ENCODE results near the gene RBBP8. TPM values are rescaled to one million over a fixed set of nuclear protein-coding genes. Genes with fewer than 3 reads are reported as not detected.
"Not testable (repeated sequence)": the region's sequence is repeated elsewhere in the genome, so short reads cannot be mapped to it uniquely, and the experiment has no call there.

RBBP8 gene
- polyA plus RNA-seq, 1 experiment: 11.0 TPM

DNA sequence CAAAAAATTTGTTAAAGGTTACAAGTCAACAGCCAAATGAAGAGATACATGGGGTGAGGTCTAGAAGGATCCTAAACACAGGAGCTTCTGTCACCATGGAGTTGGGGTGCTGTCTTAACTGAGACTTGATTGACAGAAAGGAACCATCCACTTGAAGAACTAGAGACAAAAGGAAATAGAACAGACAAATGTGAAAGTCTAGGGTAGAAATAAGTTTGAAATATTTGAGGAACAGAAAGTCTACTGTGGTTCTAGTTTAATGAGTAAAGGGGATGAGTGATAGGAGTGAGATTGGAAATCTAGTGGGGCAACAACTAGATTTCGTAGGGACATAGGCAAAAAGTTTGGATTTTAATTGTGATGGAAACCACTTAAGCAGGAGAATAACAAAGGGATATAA, 18.7 kb downstream of the RBBP8 start:
- no peak for TF ChIP-seq CTCF (IDR thresholded peaks at IDR 0.05; ENCODE audit: insufficient read depth, low read depth, low read length)
- H3K4me3 ChIP-seq (ENCODE audit: low read depth, low read length): no peak overlapping the region
- no peaks in the 10 kb centered on the region for H3K27me3 ChIP-seq (ENCODE audit: control insufficient read depth, insufficient read depth, low read length)
- ChIA-PET CTCF (interaction anchor here (1.3 kb wide), 1 partner anchor 21 kb away, joined by 4 read pairs; no protein-coding TSS in a partner anchor), POLR2A (no interaction called here)
- no peaks in the 10 kb centered on the region; the same call in 1 of the 2 replicates for H3K36me3 ChIP-seq (ENCODE audit: control insufficient read depth, insufficient read depth, low read length)
- no peak for DNase-seq (ENCODE audit: low read depth)

DNA sequence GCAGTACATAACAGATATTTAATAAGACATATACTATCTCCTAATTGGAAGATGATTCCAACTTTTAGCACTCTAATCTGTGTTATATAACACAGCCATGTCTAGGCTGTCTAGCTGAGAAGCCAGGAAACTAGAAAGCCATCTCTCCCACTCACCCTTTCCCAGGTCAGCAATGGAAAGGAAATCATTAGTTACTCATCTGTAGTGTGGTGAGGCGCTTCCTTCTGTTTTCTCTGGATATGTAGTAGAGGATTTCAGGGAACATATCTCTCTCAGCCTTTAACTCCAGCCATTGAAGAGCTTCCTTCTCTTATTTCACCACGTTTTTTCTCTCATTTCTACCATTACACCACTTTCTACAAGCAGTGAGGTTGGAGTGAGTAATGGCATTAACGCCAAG, 19.4 kb downstream of the RBBP8 start:
- ChIA-PET CTCF (no interaction called here), POLR2A (no interaction called here)
- Histone ChIP-seq H3K27me3 (ENCODE audit: control insufficient read depth, insufficient read depth, low read length) (no peaks in the 10 kb centered on the region), H3K4me3 (ENCODE audit: low read depth, low read length) (no peak overlapping the region), H3K36me3 (ENCODE audit: control insufficient read depth, insufficient read depth, low read length) (no peaks in the 10 kb centered on the region; the same call in 1 of the 2 replicates)
- TF ChIP-seq CTCF (IDR thresholded peaks at IDR 0.05; ENCODE audit: insufficient read depth, low read depth, low read length): no peak
- no peak for DNase-seq (ENCODE audit: low read depth)

- H3K4me3 ChIP-seq (ENCODE audit: low read depth, low read length); DNase-seq (ENCODE audit: low read depth); POLR2A ChIA-PET; H3K36me3 ChIP-seq (ENCODE audit: control insufficient read depth, insufficient read depth, low read length); CTCF ChIA-PET; H3K27me3 ChIP-seq (ENCODE audit: control insufficient read depth, insufficient read depth, low read length): not testable (repeated sequence)
These were observed 20.9 kb downstream of the RBBP8 start for GRCh38 chr18:22953982-22954381.

- DNase-seq (ENCODE audit: low read depth): no peak
- ChIA-PET POLR2A (no interaction called here), CTCF (interaction anchor here (1.1 to 2.8 kb wide), 3 partner anchors 25 to 315 kb away, joined by 3 to 12 read pairs (median 6); no protein-coding TSS in a partner anchor)
- H3K36me3 ChIP-seq (ENCODE audit: control insufficient read depth, insufficient read depth, low read length): no peaks in the 10 kb centered on the region; the same call in 1 of the 2 replicates
- no peak for TF ChIP-seq CTCF (IDR thresholded peaks at IDR 0.05; ENCODE audit: insufficient read depth, low read depth, low read length)
- no peaks in the 10 kb centered on the region for H3K27me3 ChIP-seq (ENCODE audit: control insufficient read depth, insufficient read depth, low read length)
- no peak overlapping the region for H3K4me3 ChIP-seq (ENCODE audit: low read depth, low read length)
These were observed 23.1 kb downstream of the RBBP8 start for GRCh38 chr18:22956226-22956625.

DNA sequence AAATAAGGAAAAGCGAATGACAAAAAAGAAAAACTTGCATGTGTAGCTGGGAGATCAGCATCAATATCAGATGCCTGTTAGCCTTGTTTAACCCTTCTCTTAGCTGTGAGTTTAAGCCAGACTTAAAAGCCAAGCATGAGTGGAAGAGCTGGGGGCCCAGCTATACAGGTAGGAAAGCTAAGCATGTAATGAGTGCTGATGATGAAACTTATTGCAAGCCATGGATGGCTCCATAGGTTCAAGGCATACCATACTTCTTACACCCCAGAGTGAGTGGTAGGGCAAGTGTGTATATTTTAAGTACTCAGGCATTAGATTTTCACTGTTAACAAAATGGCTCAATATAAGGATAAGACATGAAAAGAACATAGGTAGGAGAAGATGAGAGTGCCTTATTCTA, 28.0 kb downstream of the RBBP8 start:
- TF ChIP-seq CTCF (IDR thresholded peaks at IDR 0.05; ENCODE audit: insufficient read depth, low read depth, low read length): no peak
- H3K4me3 ChIP-seq (ENCODE audit: low read depth, low read length): no peak overlapping the region
- ChIA-PET POLR2A (no interaction called here), CTCF (interaction anchor here (0.7 kb wide), 1 partner anchor 161 kb away, joined by 4 read pairs; no protein-coding TSS in a partner anchor)
- no peak for DNase-seq (ENCODE audit: low read depth)
- no peaks in the 10 kb centered on the region for H3K36me3 ChIP-seq (ENCODE audit: control insufficient read depth, insufficient read depth, low read length)
- H3K27me3 ChIP-seq (ENCODE audit: control insufficient read depth, insufficient read depth, low read length): no peaks in the 10 kb centered on the region

GRCh38 chr18:22962004-22962403, 28.9 kb downstream of the RBBP8 start:
- Histone ChIP-seq H3K4me3 (ENCODE audit: low read depth, low read length) (no peak overlapping the region), H3K27me3 (ENCODE audit: control insufficient read depth, insufficient read depth, low read length) (no peaks in the 10 kb centered on the region), H3K36me3 (ENCODE audit: control insufficient read depth, insufficient read depth, low read length) (no peaks in the 10 kb centered on the region)
- TF ChIP-seq CTCF (IDR thresholded peaks at IDR 0.05; ENCODE audit: insufficient read depth, low read depth, low read length): no peak
- ChIA-PET CTCF (interaction anchor here (0.7 kb wide), 1 partner anchor 162 kb away, joined by 4 read pairs; no protein-coding TSS in a partner anchor), POLR2A (no interaction called here)
- no peak for DNase-seq (ENCODE audit: low read depth)
